ENCODE results near the gene SSX2IP.
"Not testable (repeated sequence)": the region's sequence is repeated elsewhere in the genome, so short reads cannot be mapped to it uniquely, and the experiment has no call there.

Gene SSX2IP

GRCh38 chr1:84600796-84601195 lies 89.5 kb downstream of the SSX2IP start:
- TF ChIP-seq POLR2AphosphoS5 (IDR thresholded peaks at IDR 0.05; ENCODE audit: low read depth, low read length) (no peak), POLR2A (IDR thresholded peaks at IDR 0.05; ENCODE audit: low read depth, low read length) (no peak), TAF1 (IDR thresholded peaks at IDR 0.05; ENCODE audit: low read depth, low read length) (no peak), PAX5 (IDR thresholded peaks at IDR 0.05; ENCODE audit: insufficient read depth, low read length, severe bottlenecking) (no peak), SPI1 (IDR thresholded peaks at IDR 0.05; ENCODE audit: low read depth, low read length) (no peak), POU2F2 (IDR thresholded peaks at IDR 0.05; ENCODE audit: low read depth, low read length) (no peak)
- FAIRE-seq (no peak), DNase-seq (ENCODE audit: insufficient read length, low spot score) (no peak)

- peak; percentile 78 for FAIRE-seq
- no peak for DNase-seq (ENCODE audit: insufficient read length, low spot score)
- 0 out of 2 replicates have a peak, but pooled peaks have one; percentile 47 for TF ChIP-seq POU2F2 (IDR thresholded peaks at IDR 0.05; ENCODE audit: low read depth, low read length)
- no peak; the same call in 1 of the 2 replicates for TF ChIP-seq TAF1 (IDR thresholded peaks at IDR 0.05; ENCODE audit: low read depth, low read length)
- TF ChIP-seq SPI1 (IDR thresholded peaks at IDR 0.05; ENCODE audit: low read depth, low read length): peak; percentile 98
Measured at GRCh38 chr1:84598846-84599741, 91.2 kb downstream of the SSX2IP start.

GRCh38 chr1:84598418-84598817 lies 91.8 kb downstream of the SSX2IP start:
- TF ChIP-seq PAX5 (IDR thresholded peaks at IDR 0.05; ENCODE audit: insufficient read depth, low read length, severe bottlenecking): no peak
- TF ChIP-seq POLR2AphosphoS5 (IDR thresholded peaks at IDR 0.05; ENCODE audit: low read depth, low read length): no peak
- TF ChIP-seq POLR2A (IDR thresholded peaks at IDR 0.05; ENCODE audit: low read depth, low read length): no peak
- no peak for TF ChIP-seq SPI1 (IDR thresholded peaks at IDR 0.05; ENCODE audit: low read depth, low read length)
- TF ChIP-seq POU2F2 (IDR thresholded peaks at IDR 0.05; ENCODE audit: low read depth, low read length): no peak
- no peak for TF ChIP-seq TAF1 (IDR thresholded peaks at IDR 0.05; ENCODE audit: low read depth, low read length)
- DNase-seq (ENCODE audit: insufficient read length, low spot score): no peak
- FAIRE-seq: no peak

- no peak for TF ChIP-seq POLR2AphosphoS5 (IDR thresholded peaks at IDR 0.05; ENCODE audit: low read depth, low read length)
- no peak for TF ChIP-seq POU2F2 (IDR thresholded peaks at IDR 0.05; ENCODE audit: low read depth, low read length)
- no peak for TF ChIP-seq SPI1 (IDR thresholded peaks at IDR 0.05; ENCODE audit: low read depth, low read length)
- TF ChIP-seq POLR2A (IDR thresholded peaks at IDR 0.05; ENCODE audit: low read depth, low read length): no peak
- TF ChIP-seq PAX5 (IDR thresholded peaks at IDR 0.05; ENCODE audit: insufficient read depth, low read length, severe bottlenecking): no peak
- no peak for FAIRE-seq
- no peak for DNase-seq (ENCODE audit: insufficient read length, low spot score)
Measured at GRCh38 chr1:84597011-84597410, 93.2 kb downstream of the SSX2IP start.

GRCh38 chr1:84594959-84595358 lies 95.3 kb downstream of the SSX2IP start:
- not testable (repeated sequence) for DNase-seq (ENCODE audit: insufficient read length, low spot score); FAIRE-seq
